CD8-positive, alpha-beta memory T cell (primary cell): ENCODE results near the gene ZNF804A. TPM values are rescaled to one million over a fixed set of nuclear protein-coding genes. Genes with fewer than 3 reads are reported as not detected.

ENCODE experiments used
- CTCF ChIA-PET: fragments of 350-600 bp; sonication (Branson Sonifier 250); formaldehyde crosslinking; loops from one replicate; lab custom pipeline; 2021; ENCODE audit warnings: antibody characterized with exemption; lab: Charles Lee
- POLR2A ChIA-PET: fragments of 350-600 bp; sonication (Branson Sonifier 250); formaldehyde crosslinking; loops from one replicate; lab custom pipeline; 2021; ENCODE audit warnings: antibody characterized with exemption; lab: Charles Lee
- DNase-seq, 5 donors: peaks; one replicate each; pipeline versions ENCODE4 v3.0.0 to v3.0.0-alpha.2; 2020 to 2022; ENCODE audit warnings: mixed read lengths in 1 of 5
- H3K27ac ChIP-seq: one replicate; pipeline ENCODE4 v1.7.0; 2013; ENCODE audit warnings: low read depth, mild to moderate bottlenecking, low read length, moderate library complexity
- H3K27me3 ChIP-seq: 2 replicates; pipeline ENCODE4 v1.7.0; 2013; ENCODE audit warnings: low read length, mild to moderate bottlenecking; ENCODE audit not compliant: insufficient read depth, poor library complexity, severe bottlenecking
- H3K36me3 ChIP-seq: 2 replicates; pipeline ENCODE4 v1.7.0; 2013; ENCODE audit warnings: mild to moderate bottlenecking, low read length, moderate library complexity; ENCODE audit not compliant: insufficient read depth
- H3K4me1 ChIP-seq: 2 replicates; pipeline ENCODE4 v1.7.0; 2013; ENCODE audit warnings: mild to moderate bottlenecking, low read length, moderate library complexity; ENCODE audit not compliant: insufficient read depth
- H3K4me3 ChIP-seq: 2 replicates; pipeline ENCODE4 v1.7.0; 2013; ENCODE audit warnings: mild to moderate bottlenecking, low read length
- H3K9me3 ChIP-seq: 2 replicates; pipeline ENCODE4 v1.7.0; 2013; ENCODE audit warnings: mild to moderate bottlenecking, low read length
- H3K27ac Mint-ChIP-seq, 8 donors: one replicate each; pipeline ENCODE4 v1.8.0; 2020 to 2021; ENCODE audit warnings: mixed read lengths in 8 of 8, mild to moderate bottlenecking in 6 of 8, inconsistent platforms in 3 of 8, moderate library complexity in 3 of 8
- H3K27me3 Mint-ChIP-seq, 2 donors: one replicate each; pipeline ENCODE4 v1.8.0; 2020 to 2021; ENCODE audit warnings: mixed read lengths in 2 of 2, mild to moderate bottlenecking in 1 of 2, moderate library complexity in 1 of 2
- H3K36me3 Mint-ChIP-seq, 3 donors: one replicate each; pipeline ENCODE4 v1.8.0; 2020 to 2021; ENCODE audit warnings: mixed read lengths in 3 of 3, inconsistent platforms in 1 of 3, mild to moderate bottlenecking in 1 of 3
- H3K4me1 Mint-ChIP-seq, 3 donors: one replicate each; pipeline ENCODE4 v1.8.0; 2020 to 2021; ENCODE audit warnings: mixed read lengths in 3 of 3, inconsistent platforms in 1 of 3, mild to moderate bottlenecking in 1 of 3
- H3K4me3 Mint-ChIP-seq, 7 donors: one replicate each; pipeline ENCODE4 v1.8.0; 2020 to 2021; ENCODE audit warnings: mixed read lengths in 7 of 7, mild to moderate bottlenecking in 6 of 7, moderate library complexity in 4 of 7, inconsistent platforms in 2 of 7
- H3K9me3 Mint-ChIP-seq, 5 donors: one replicate each; pipeline ENCODE4 v1.8.0; 2020 to 2022; ENCODE audit warnings: mixed read lengths in 5 of 5, mild to moderate bottlenecking in 3 of 5, moderate library complexity in 2 of 5, inconsistent platforms in 1 of 5
- polyA plus RNA-seq: library from polyadenylated mRNA; unstranded; fragments of 300-500 nt; fragmentation: Illumina TruSeq; gene quantifications from one replicate; pipeline ENCODE4 v1.2.3, GENCODE V29; 2021
- total RNA-seq, 2 experiments: library from RNA; stranded (reverse); gene quantifications; one replicate each; pipeline ENCODE4 v1.2.3, GENCODE V29; 2021

ZNF804A gene
- total RNA-seq (not detected), polyA plus RNA-seq (not detected)

GRCh38 chr2:184598316-184599053 is at the start of gene ZNF804A:
ZNF804A (plus strand) TSS chr2:184598529; CDS start chr2:184598960, 431 bp downstream.
- Mint-ChIP-seq H3K4me3 (peak within 1 kb of the TSS in 5 of 7 donors; percentile 22 to 43 (median 39)), H3K4me1 (peaks cover 4 to 15% (median 15%) of the 10 kb centered on the region in 3 donors), H3K9me3 (peaks cover 0 to 16% (median 6%) of the 10 kb centered on the region in 5 donors), H3K36me3 (no peaks in the 10 kb centered on the region), H3K27ac (no peak within 1 kb of the TSS), H3K27me3 (peaks cover 18 to 41% of the 10 kb centered on the region in 2 donors)
- Histone ChIP-seq H3K27me3 (peaks cover 3% of the 10 kb centered on the region), H3K4me3 (no peak within 1 kb of the TSS), H3K9me3 (no peaks in the 10 kb centered on the region), H3K36me3 (no peaks in the 10 kb centered on the region), H3K4me1 (no peaks in the 10 kb centered on the region), H3K27ac (no peak within 1 kb of the TSS)
- DNase-seq = no peak
- POLR2A ChIA-PET = no interaction called here
- CTCF ChIA-PET = no interaction called here

GRCh38 chr2:184549153-184549552 is 49.2 kb upstream of the ZNF804A start:
- CTCF ChIA-PET = no interaction called here
- no peak for DNase-seq
- Histone ChIP-seq H3K4me1 (no peaks in the 10 kb centered on the region), H3K4me3 (no peak overlapping the region), H3K36me3 (no peaks in the 10 kb centered on the region), H3K27me3 (no peaks in the 10 kb centered on the region), H3K9me3 (no peaks in the 10 kb centered on the region), H3K27ac (no peak overlapping the region)
- H3K36me3 Mint-ChIP-seq = no peaks in the 10 kb centered on the region
- POLR2A ChIA-PET = no interaction called here
- peaks cover 0 to 19% (median 1%) of the 10 kb centered on the region in 5 donors for H3K9me3 Mint-ChIP-seq
- no peak overlapping the region for H3K4me3 Mint-ChIP-seq
- H3K4me1 Mint-ChIP-seq = no peaks in the 10 kb centered on the region
- no peaks in the 10 kb centered on the region for H3K27me3 Mint-ChIP-seq
- H3K27ac Mint-ChIP-seq = no peak overlapping the region

- Mint-ChIP-seq H3K9me3 (peaks cover 0 to 9% (median 0%) of the 10 kb centered on the region in 5 donors), H3K4me1 (no peaks in the 10 kb centered on the region), H3K4me3 (no peak overlapping the region), H3K36me3 (no peaks in the 10 kb centered on the region), H3K27ac (no peak overlapping the region), H3K27me3 (no peaks in the 10 kb centered on the region)
- ChIA-PET POLR2A (no interaction called here), CTCF (no interaction called here)
- Histone ChIP-seq H3K27me3 (no peaks in the 10 kb centered on the region), H3K36me3 (no peaks in the 10 kb centered on the region), H3K27ac (no peak overlapping the region), H3K4me1 (no peaks in the 10 kb centered on the region), H3K9me3 (no peaks in the 10 kb centered on the region), H3K4me3 (no peak overlapping the region)
- DNase-seq = no peak
Observed at GRCh38 chr2:184551626-184552025, 46.7 kb upstream of the ZNF804A start.

GRCh38 chr2:184554736-184555135 is 43.6 kb upstream of the ZNF804A start:
- no peak overlapping the region for H3K27ac Mint-ChIP-seq

GRCh38 chr2:184555352-184555751 is 43.0 kb upstream of the ZNF804A start:
- H3K27me3 Mint-ChIP-seq = no peaks in the 10 kb centered on the region
- no peaks in the 10 kb centered on the region for H3K27me3 ChIP-seq
- no peak overlapping the region for H3K27ac ChIP-seq
- no peak overlapping the region for H3K4me3 Mint-ChIP-seq
- CTCF ChIA-PET = no interaction called here
- DNase-seq = no peak
- H3K9me3 ChIP-seq = no peaks in the 10 kb centered on the region
- no peaks in the 10 kb centered on the region for H3K36me3 Mint-ChIP-seq
- no peaks in the 10 kb centered on the region for H3K4me1 ChIP-seq
- POLR2A ChIA-PET = no interaction called here
- no peak overlapping the region for H3K4me3 ChIP-seq
- H3K9me3 Mint-ChIP-seq = peaks cover 0 to 15% (median 2%) of the 10 kb centered on the region in 5 donors
- no peaks in the 10 kb centered on the region for H3K4me1 Mint-ChIP-seq
- H3K36me3 ChIP-seq = no peaks in the 10 kb centered on the region
- H3K27ac Mint-ChIP-seq = no peak overlapping the region

More at GRCh38 chr2:184554736-184555135, 43.6 kb upstream of the ZNF804A start:
- no peak overlapping the region for H3K4me3 Mint-ChIP-seq
- Histone ChIP-seq H3K4me1 (no peaks in the 10 kb centered on the region), H3K36me3 (no peaks in the 10 kb centered on the region), H3K27ac (no peak overlapping the region), H3K4me3 (no peak overlapping the region), H3K9me3 (no peaks in the 10 kb centered on the region), H3K27me3 (no peaks in the 10 kb centered on the region)
- no peaks in the 10 kb centered on the region for H3K4me1 Mint-ChIP-seq
- POLR2A ChIA-PET = no interaction called here
- CTCF ChIA-PET = no interaction called here
- no peaks in the 10 kb centered on the region for H3K27me3 Mint-ChIP-seq
- DNase-seq = no peak
- peaks cover 0 to 15% (median 2%) of the 10 kb centered on the region in 5 donors for H3K9me3 Mint-ChIP-seq
- no peaks in the 10 kb centered on the region for H3K36me3 Mint-ChIP-seq

GRCh38 chr2:184556639-184557038 is 41.7 kb upstream of the ZNF804A start:
- no peaks in the 10 kb centered on the region for H3K27me3 ChIP-seq
- Mint-ChIP-seq H3K9me3 (peaks cover under 1 to 15% (median 2%) of the 10 kb centered on the region in 5 donors), H3K27ac (no peak overlapping the region), H3K27me3 (no peaks in the 10 kb centered on the region), H3K36me3 (no peaks in the 10 kb centered on the region), H3K4me3 (no peak overlapping the region), H3K4me1 (no peaks in the 10 kb centered on the region)
- ChIA-PET CTCF (no interaction called here), POLR2A (no interaction called here)
- H3K9me3 ChIP-seq = no peaks in the 10 kb centered on the region
- no peak overlapping the region for H3K27ac ChIP-seq
- H3K4me1 ChIP-seq = no peaks in the 10 kb centered on the region
- H3K4me3 ChIP-seq = no peak overlapping the region
- no peaks in the 10 kb centered on the region for H3K36me3 ChIP-seq
- no peak for DNase-seq

GRCh38 chr2:184558713-184559464 is 39.4 kb upstream of the ZNF804A start:
- Histone ChIP-seq H3K4me1 (no peaks in the 10 kb centered on the region), H3K27me3 (no peaks in the 10 kb centered on the region), H3K4me3 (no peak overlapping the region), H3K9me3 (no peaks in the 10 kb centered on the region), H3K36me3 (no peaks in the 10 kb centered on the region), H3K27ac (no peak overlapping the region)
- POLR2A ChIA-PET = no interaction called here
- DNase-seq = no peak
- no peak overlapping the region for H3K4me3 Mint-ChIP-seq
- H3K36me3 Mint-ChIP-seq = no peaks in the 10 kb centered on the region
- H3K27ac Mint-ChIP-seq = no peak overlapping the region
- peaks cover 2 to 10% (median 4%) of the 10 kb centered on the region in 5 donors for H3K9me3 Mint-ChIP-seq
- no peaks in the 10 kb centered on the region for H3K4me1 Mint-ChIP-seq
- CTCF ChIA-PET = no interaction called here
- H3K27me3 Mint-ChIP-seq = no peaks in the 10 kb centered on the region

GRCh38 chr2:184560603-184561002 is 37.7 kb upstream of the ZNF804A start:
- H3K27ac Mint-ChIP-seq = no peak overlapping the region
- H3K4me3 ChIP-seq = no peak overlapping the region
- H3K9me3 Mint-ChIP-seq = peaks cover 3 to 10% (median 5%) of the 10 kb centered on the region in 5 donors

More at GRCh38 chr2:184560603-184561002, 37.7 kb upstream of the ZNF804A start:
- Histone ChIP-seq H3K27me3 (no peaks in the 10 kb centered on the region), H3K4me1 (no peaks in the 10 kb centered on the region), H3K9me3 (no peaks in the 10 kb centered on the region), H3K27ac (no peak overlapping the region), H3K36me3 (no peaks in the 10 kb centered on the region)
- Mint-ChIP-seq H3K4me3 (no peak overlapping the region), H3K4me1 (no peaks in the 10 kb centered on the region), H3K36me3 (no peaks in the 10 kb centered on the region), H3K27me3 (no peaks in the 10 kb centered on the region)
- CTCF ChIA-PET = no interaction called here
- POLR2A ChIA-PET = no interaction called here
- DNase-seq = no peak
